SK-N-SH (cell line): ENCODE measurements around the gene ITGA8. TPM values are rescaled to one million over a fixed set of nuclear protein-coding genes. Genes with fewer than 3 reads are reported as not detected.
"Not testable (repeated sequence)": the region's sequence is repeated elsewhere in the genome, so short reads cannot be mapped to it uniquely, and the experiment has no call there.

ENCODE experiments used
- CTCF ChIA-PET: fragments of 300-600, 350-600 bp; formaldehyde crosslinking; extraction: SDS; loops from one replicate; lab custom pipeline; 2021; lab: Yijun Ruan, JAX
- POLR2A ChIA-PET: fragments of 350-600 bp; sonication (Branson Sonifier 250); formaldehyde crosslinking; extraction: SDS; loops from one replicate; lab custom pipeline; 2020; ENCODE audit warnings: antibody characterized with exemption, inconsistent platforms; lab: Yijun Ruan, JAX
- DNase-seq: peaks from one replicate; pipeline ENCODE4 v3.0.0; 2012
- H2AFZ ChIP-seq: fragments of 200-600 bp; sonication (generic); 2 replicates; pipeline ENCODE4 v1.8.1; 2016; ENCODE audit warnings: antibody characterized with exemption, mild to moderate bottlenecking, low read depth
- H3F3A ChIP-seq: fragments of 200-600 bp; sonication (generic); replicated peaks from 2 replicates; pipeline ENCODE3; 2016; ENCODE audit warnings: antibody characterized with exemption, mild to moderate bottlenecking; ENCODE audit not compliant: insufficient read depth
- H3K27ac ChIP-seq, 2 experiments: fragments of 200-500 bp in 1 of 2; fragments of 200-600 bp in 1 of 2; sonication (Bioruptor generic) in 1 of 2; sonication (generic), shearing (Covaris generic) in 1 of 2; 2 replicates each; pipeline versions ENCODE4 v1.5.1 to v1.6.1; 2014 to 2016; ENCODE audit warnings: low read depth in 2 of 2, inconsistent platforms in 1 of 2, low read length in 1 of 2, mild to moderate bottlenecking in 1 of 2, mixed read lengths in 1 of 2
- H3K27me3 ChIP-seq: fragments of 200-600 bp; sonication (generic), shearing (Covaris generic); 2 replicates; pipeline ENCODE4 v1.6.1; 2016; ENCODE audit warnings: mixed run types; ENCODE audit not compliant: insufficient read depth
- H3K36me3 ChIP-seq, 2 experiments: fragments of 200-500 bp in 1 of 2; fragments of 200-600 bp in 1 of 2; sonication (Bioruptor generic) in 1 of 2; sonication (generic) in 1 of 2; replicated peaks in 1 of 2; 2 replicates each; pipeline versions ENCODE3 to v1.5.1; 2014 to 2016; ENCODE audit warnings: low read length in 1 of 2, mild to moderate bottlenecking in 1 of 2; ENCODE audit not compliant: insufficient read depth in 2 of 2, control insufficient read depth in 1 of 2
- H3K4me1 ChIP-seq, 2 experiments: fragments of 200-500 bp in 1 of 2; fragments of 200-600 bp in 1 of 2; sonication (Bioruptor generic) in 1 of 2; sonication (generic), shearing (Covaris generic) in 1 of 2; 2 replicates each; pipeline versions ENCODE4 v1.5.1 to v1.6.1; 2014 to 2016; ENCODE audit warnings: low read depth in 1 of 2, low read length in 1 of 2, mixed run types in 1 of 2; ENCODE audit not compliant: insufficient read depth in 2 of 2, control insufficient read depth in 1 of 2
- H3K4me2 ChIP-seq: fragments of 200-600 bp; sonication (generic), shearing (Covaris generic); 2 replicates; pipeline ENCODE4 v1.6.1; 2017; ENCODE audit warnings: mixed run types
- H3K4me3 ChIP-seq, 2 experiments: fragments of 200-500 bp in 1 of 2; fragments of 200-600 bp in 1 of 2; sonication (Bioruptor generic) in 1 of 2; sonication (generic), shearing (Covaris generic) in 1 of 2; 2 replicates each; pipeline versions ENCODE4 v1.5.1 to v1.8.1; 2014 to 2016; ENCODE audit warnings: low read depth in 2 of 2, inconsistent platforms in 1 of 2, low read length in 1 of 2, mild to moderate bottlenecking in 1 of 2, mixed read lengths in 1 of 2, moderate library complexity in 1 of 2
- H3K79me2 ChIP-seq: fragments of 200-600 bp; sonication (generic); 2 replicates; pipeline ENCODE4 v1.8.1; 2017; ENCODE audit warnings: mild to moderate bottlenecking; ENCODE audit not compliant: insufficient read depth
- H3K9ac ChIP-seq: fragments of 200-600 bp; sonication (generic); 2 replicates; pipeline ENCODE4 v1.6.1; 2017; ENCODE audit warnings: mixed run types
- H3K9me2 ChIP-seq: fragments of 200-600 bp; sonication (generic); 2 replicates; pipeline ENCODE4 v1.6.1; 2017; ENCODE audit warnings: mixed run types
- H3K9me3 ChIP-seq: fragments of 200-600 bp; sonication (generic); 2 replicates; pipeline ENCODE4 v1.6.1; 2017; ENCODE audit warnings: mixed run types, mild to moderate bottlenecking, moderate library complexity
- H4K20me1 ChIP-seq: fragments of 200-600 bp; sonication (generic); 2 replicates; pipeline ENCODE4 v1.6.1; 2017; ENCODE audit warnings: mild to moderate bottlenecking, mixed run types; ENCODE audit not compliant: insufficient read depth
- FOSL2 ChIP-seq: IDR thresholded peaks from 2 replicates; pipeline ENCODE4 v1.4.0; 2012; ENCODE audit warnings: low read depth, mild to moderate bottlenecking, moderate library complexity, borderline replicate concordance
- JUND ChIP-seq: IDR thresholded peaks from 2 replicates; pipeline ENCODE4 v1.4.0; 2012
- MXI1 ChIP-seq: IDR thresholded peaks from 2 replicates; pipeline ENCODE4 v1.6.1; 2012; ENCODE audit warnings: mild to moderate bottlenecking, low read depth, low read length, improper control_type of control experiment
- NFIC ChIP-seq: IDR thresholded peaks from 2 replicates; pipeline ENCODE4 v1.4.0; 2012; ENCODE audit warnings: borderline replicate concordance
- POLR2AphosphoS5 ChIP-seq: IDR thresholded peaks from 2 replicates; pipeline ENCODE4 v1.6.1; 2012; ENCODE audit warnings: low read depth, low read length
- RAD21 ChIP-seq: IDR thresholded peaks from 2 replicates; pipeline ENCODE4 v1.6.1; 2012; ENCODE audit warnings: mild to moderate bottlenecking, low read length
- RCOR1 ChIP-seq: fragments of 150-350 bp; IDR thresholded peaks from 2 replicates; pipeline ENCODE4 v1.6.1; 2017; ENCODE audit warnings: antibody characterized with exemption, low read length
- RFX5 ChIP-seq: IDR thresholded peaks from 2 replicates; pipeline ENCODE4 v1.6.1; 2012; ENCODE audit warnings: mild to moderate bottlenecking, improper control_type of control experiment, low read length
- SIN3A ChIP-seq: IDR thresholded peaks from 2 replicates; pipeline ENCODE4 v1.6.1; 2012; ENCODE audit warnings: low read depth, mild to moderate bottlenecking, low read length, moderate library complexity, borderline replicate concordance
- SMC3 ChIP-seq: IDR thresholded peaks from 2 replicates; pipeline ENCODE4 v1.6.1; 2012; ENCODE audit warnings: low read depth, low read length, improper control_type of control experiment
- WGBS: methylation state at CpG from one replicate; pipeline ENCODE4 v1.1.6; 2017; ENCODE audit warnings: low lambda C conversion rate; 5-methylcytosine and 5-hydroxymethylcytosine counted together
- polyA plus RNA-seq, 3 experiments: library from polyadenylated mRNA; depleted of rRNA; stranded (reverse); fragments of >200 nt; gene quantifications; 2 replicates each; pipeline ENCODE4 v1.2.3, GENCODE V29; 2012
- TF ChIP-seq, protein P1 (sequence below): fragments of 200-600 bp; sonication (generic); IDR thresholded peaks from 2 replicates; pipeline ENCODE4 v1.6.1; 2017; ENCODE audit warnings: antibody characterized with exemption, mild to moderate bottlenecking, moderate library complexity
- TF ChIP-seq, protein P2 (sequence below): fragments of 150-350 bp; IDR thresholded peaks from 2 replicates; pipeline ENCODE4 v1.6.1; 2017; ENCODE audit warnings: antibody characterized with exemption, low read length, low read depth, borderline replicate concordance

Gene ITGA8
- polyA plus RNA-seq, 1 of the 3 experiments (the other 2 are of a cell fraction) = not detected

DNA sequence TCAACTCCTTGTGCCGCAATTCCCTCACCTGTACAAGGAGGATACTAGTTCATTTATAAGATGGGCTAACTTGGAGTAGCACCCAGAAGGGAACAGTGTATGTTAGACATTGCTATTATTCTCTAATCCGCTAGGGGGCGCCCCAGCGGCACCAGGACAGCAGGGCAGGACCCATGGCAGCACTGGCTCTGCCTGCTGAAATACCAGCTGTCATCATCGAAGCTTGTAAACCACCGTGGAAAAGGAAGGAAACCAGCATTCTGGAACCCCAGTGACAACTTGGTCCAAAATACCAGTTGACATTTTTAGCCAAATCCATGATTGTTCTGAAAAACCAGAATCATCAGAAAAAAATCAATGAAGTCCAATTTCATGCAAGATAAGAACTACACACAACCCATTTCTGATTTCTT lies 134.4 kb downstream of the ITGA8 start:
- TF ChIP-seq, protein P1, sequence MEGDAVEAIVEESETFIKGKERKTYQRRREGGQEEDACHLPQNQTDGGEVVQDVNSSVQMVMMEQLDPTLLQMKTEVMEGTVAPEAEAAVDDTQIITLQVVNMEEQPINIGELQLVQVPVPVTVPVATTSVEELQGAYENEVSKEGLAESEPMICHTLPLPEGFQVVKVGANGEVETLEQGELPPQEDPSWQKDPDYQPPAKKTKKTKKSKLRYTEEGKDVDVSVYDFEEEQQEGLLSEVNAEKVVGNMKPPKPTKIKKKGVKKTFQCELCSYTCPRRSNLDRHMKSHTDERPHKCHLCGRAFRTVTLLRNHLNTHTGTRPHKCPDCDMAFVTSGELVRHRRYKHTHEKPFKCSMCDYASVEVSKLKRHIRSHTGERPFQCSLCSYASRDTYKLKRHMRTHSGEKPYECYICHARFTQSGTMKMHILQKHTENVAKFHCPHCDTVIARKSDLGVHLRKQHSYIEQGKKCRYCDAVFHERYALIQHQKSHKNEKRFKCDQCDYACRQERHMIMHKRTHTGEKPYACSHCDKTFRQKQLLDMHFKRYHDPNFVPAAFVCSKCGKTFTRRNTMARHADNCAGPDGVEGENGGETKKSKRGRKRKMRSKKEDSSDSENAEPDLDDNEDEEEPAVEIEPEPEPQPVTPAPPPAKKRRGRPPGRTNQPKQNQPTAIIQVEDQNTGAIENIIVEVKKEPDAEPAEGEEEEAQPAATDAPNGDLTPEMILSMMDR = peak; percentile 80
- peak; percentile 67 for TF ChIP-seq RAD21
- peak; percentile 56 for TF ChIP-seq SMC3
- 0 out of 2 replicates have a peak, but pooled peaks have one; percentile 15 for TF ChIP-seq RCOR1
- TF ChIP-seq RFX5 = no peak
- TF ChIP-seq, protein P2, sequence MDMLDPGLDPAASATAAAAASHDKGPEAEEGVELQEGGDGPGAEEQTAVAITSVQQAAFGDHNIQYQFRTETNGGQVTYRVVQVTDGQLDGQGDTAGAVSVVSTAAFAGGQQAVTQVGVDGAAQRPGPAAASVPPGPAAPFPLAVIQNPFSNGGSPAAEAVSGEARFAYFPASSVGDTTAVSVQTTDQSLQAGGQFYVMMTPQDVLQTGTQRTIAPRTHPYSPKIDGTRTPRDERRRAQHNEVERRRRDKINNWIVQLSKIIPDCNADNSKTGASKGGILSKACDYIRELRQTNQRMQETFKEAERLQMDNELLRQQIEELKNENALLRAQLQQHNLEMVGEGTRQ = no peak
- Histone ChIP-seq H3K4me2 (no peak overlapping the region), H3K27me3 (no peaks in the 10 kb centered on the region), H3K79me2 (no peaks in the 10 kb centered on the region), H3K27ac (no peak overlapping the region), H3K36me3 (no peaks in the 10 kb centered on the region), H3K4me3 (peak overlapping the region in 1 of 2 experiments; percentile 45; a peak in 1 of 4 replicates), H3K4me1 (no peaks in the 10 kb centered on the region; a peak in 1 of 4 replicates), H3K9me3 (no peaks in the 10 kb centered on the region), H3K9me2 (no peaks in the 10 kb centered on the region), H3F3A (no peaks in the 10 kb centered on the region), H2AFZ (no peak overlapping the region), H4K20me1 (no peaks in the 10 kb centered on the region), H3K9ac (no peak overlapping the region)
- 1% methylated on average over 6 of the region's 6 CpGs for WGBS
- CTCF ChIA-PET = interaction anchor here (0.6 to 2.3 kb wide), 43 partner anchors 9 to 282 kb away, joined by 3 to 9 read pairs (median 4); no protein-coding TSS in a partner anchor
- POLR2A ChIA-PET = no interaction called here
- peak; percentile 66 for DNase-seq

DNA sequence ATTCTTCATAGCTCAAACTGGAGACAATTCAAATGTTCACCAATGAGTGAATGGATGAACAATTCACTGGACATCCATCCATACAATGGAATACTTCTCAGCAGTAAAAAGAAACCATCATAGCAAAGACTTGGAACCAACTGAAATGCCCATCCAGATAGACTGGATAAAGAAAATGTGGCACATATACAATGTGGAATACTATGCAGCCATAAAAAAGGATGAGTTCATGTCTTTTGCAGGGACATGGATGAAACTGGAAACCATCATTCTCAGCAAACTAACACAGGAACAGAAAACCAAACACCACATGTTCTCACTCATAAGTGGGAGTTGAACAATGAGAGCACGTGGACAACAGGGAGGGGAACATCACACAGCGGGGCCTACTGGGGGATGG lies 136.8 kb downstream of the ITGA8 start:
- H3K9me3 ChIP-seq, H3K36me3 ChIP-seq, H3K9ac ChIP-seq, H3K4me2 ChIP-seq, H3K27ac ChIP-seq, H3K27me3 ChIP-seq, H3K4me1 ChIP-seq, H3K79me2 ChIP-seq, CTCF ChIA-PET, H2AFZ ChIP-seq, H3K9me2 ChIP-seq, DNase-seq, H3K4me3 ChIP-seq, POLR2A ChIA-PET, H4K20me1 ChIP-seq, H3F3A ChIP-seq: not testable (repeated sequence)
- 60% methylated on average over 2 of the region's 2 CpGs for WGBS

DNA sequence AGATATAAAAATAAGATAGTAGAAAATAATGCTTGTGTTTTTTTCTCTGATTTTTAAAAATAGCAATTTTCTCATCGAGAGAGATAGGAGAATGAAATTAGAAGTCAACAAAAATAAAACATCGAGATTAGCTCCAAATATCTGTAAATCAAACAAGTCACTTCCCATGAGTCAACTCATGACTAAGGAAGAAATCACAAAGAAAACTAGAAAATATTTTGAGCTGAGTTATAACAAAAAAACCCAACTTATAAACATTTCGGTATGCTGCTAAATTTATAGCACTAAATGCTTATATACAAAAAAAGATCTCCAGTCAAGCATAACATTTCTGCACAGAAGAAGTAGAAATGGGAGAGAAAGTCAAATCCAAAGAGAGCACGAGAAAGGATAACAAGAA lies 140.1 kb downstream of the ITGA8 start:
- no peaks in the 10 kb centered on the region for H3K27me3 ChIP-seq
- H3F3A ChIP-seq = no peaks in the 10 kb centered on the region
- H3K27ac ChIP-seq = no peak overlapping the region
- ChIA-PET POLR2A (no interaction called here), CTCF (no interaction called here)
- H3K4me1 ChIP-seq = no peaks in the 10 kb centered on the region
- H3K4me3 ChIP-seq = no peak overlapping the region
- H3K79me2 ChIP-seq = no peaks in the 10 kb centered on the region
- H4K20me1 ChIP-seq = no peaks in the 10 kb centered on the region
- H3K4me2 ChIP-seq = no peak overlapping the region
- no peak for TF ChIP-seq MXI1
- no peak for TF ChIP-seq SIN3A
- TF ChIP-seq FOSL2 = 0 out of 2 replicates have a peak, but pooled peaks have one; percentile 20
- no peak for TF ChIP-seq JUND
- TF ChIP-seq POLR2AphosphoS5 = no peak
- TF ChIP-seq NFIC = no peak
- 3% methylated on average over 4 of the region's 4 CpGs for WGBS
- no peak overlapping the region for H3K9ac ChIP-seq
- no peaks in the 10 kb centered on the region for H3K9me2 ChIP-seq
- DNase-seq = no peak
- no peaks in the 10 kb centered on the region for H3K36me3 ChIP-seq
- H2AFZ ChIP-seq = no peak overlapping the region
- H3K9me3 ChIP-seq = no peaks in the 10 kb centered on the region; the same call in 1 of the 2 replicates
